OCI-LY7 (cell line): ENCODE data around the gene CDON.

Experiments used
- EZH2phosphoT487 ChIP-seq: fragments of 200-600 bp; sonication (generic); IDR thresholded peaks from 2 replicates; pipeline ENCODE4 v1.6.1; 2018; ENCODE audit warnings: low read depth, borderline replicate concordance, mild to moderate bottlenecking, mixed run types, antibody characterized with exemption, low read length, moderate library complexity, mixed read lengths
- TF ChIP-seq, protein P1 (sequence below): fragments of 200-600 bp; sonication (generic); conservative IDR thresholded peaks from 2 replicates; pipeline ENCODE4 v1.5.1; 2014; ENCODE audit warnings: mild to moderate bottlenecking, antibody characterized with exemption, low read length, moderate library complexity, mixed read lengths

DNA sequence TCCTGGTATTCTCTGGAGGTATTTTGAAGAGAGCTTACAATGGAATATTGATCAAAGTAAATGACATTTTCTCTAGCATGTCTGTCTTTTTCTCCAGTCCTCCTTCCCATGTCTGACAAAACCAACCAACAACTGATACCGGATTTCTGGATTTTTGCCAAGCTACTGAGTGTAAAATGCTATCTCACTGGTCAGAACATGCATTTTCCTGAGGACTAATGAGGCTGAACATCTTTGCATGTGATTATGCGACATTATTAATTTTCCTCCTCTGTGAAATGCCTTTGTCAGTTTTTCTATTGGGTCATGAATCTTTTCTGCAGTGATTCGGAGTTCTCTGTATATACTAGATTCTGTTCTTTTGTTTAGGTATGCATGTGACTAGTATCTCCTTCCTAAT is 51.4 kb downstream of the CDON start:
- TF ChIP-seq, protein P1, sequence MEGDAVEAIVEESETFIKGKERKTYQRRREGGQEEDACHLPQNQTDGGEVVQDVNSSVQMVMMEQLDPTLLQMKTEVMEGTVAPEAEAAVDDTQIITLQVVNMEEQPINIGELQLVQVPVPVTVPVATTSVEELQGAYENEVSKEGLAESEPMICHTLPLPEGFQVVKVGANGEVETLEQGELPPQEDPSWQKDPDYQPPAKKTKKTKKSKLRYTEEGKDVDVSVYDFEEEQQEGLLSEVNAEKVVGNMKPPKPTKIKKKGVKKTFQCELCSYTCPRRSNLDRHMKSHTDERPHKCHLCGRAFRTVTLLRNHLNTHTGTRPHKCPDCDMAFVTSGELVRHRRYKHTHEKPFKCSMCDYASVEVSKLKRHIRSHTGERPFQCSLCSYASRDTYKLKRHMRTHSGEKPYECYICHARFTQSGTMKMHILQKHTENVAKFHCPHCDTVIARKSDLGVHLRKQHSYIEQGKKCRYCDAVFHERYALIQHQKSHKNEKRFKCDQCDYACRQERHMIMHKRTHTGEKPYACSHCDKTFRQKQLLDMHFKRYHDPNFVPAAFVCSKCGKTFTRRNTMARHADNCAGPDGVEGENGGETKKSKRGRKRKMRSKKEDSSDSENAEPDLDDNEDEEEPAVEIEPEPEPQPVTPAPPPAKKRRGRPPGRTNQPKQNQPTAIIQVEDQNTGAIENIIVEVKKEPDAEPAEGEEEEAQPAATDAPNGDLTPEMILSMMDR = no peak
- no peak for TF ChIP-seq EZH2phosphoT487
